Sciatic nerve (tissue), 2 donors: Measurements from ENCODE around the gene TPX2. TPM values are rescaled to one million over a fixed set of nuclear protein-coding genes. Genes with fewer than 3 reads are reported as not detected.
"Not testable (repeated sequence)": the region's sequence is repeated elsewhere in the genome, so short reads cannot be mapped to it uniquely, and the experiment has no call there.

Experiments
- ATAC-seq: fragments of 200-7000 bp; cut with Tn5 transposase; one replicate; pipeline ENCODE4 v1.9.1; 2020; ENCODE audit warnings: mild to moderate bottlenecking, moderate library complexity
- DNase-seq: peaks from one replicate; pipeline ENCODE4 v3.0.0-alpha.2; 2020; ENCODE audit warnings: low spot score
- intact Hi-C: fragments of 100-400 bp; cut with DNase I; formaldehyde crosslinking; loops from one replicate; pipeline ENCODE4 v1.14.2; 2022
- total RNA-seq: library from RNA; stranded (reverse); fragmentation: NEBNext Ultra II Directional; extraction: Animal tissue kit (Norgen Biotek cat#: 25700); gene quantifications from one replicate; pipeline ENCODE4 v1.2.1, GENCODE V29; 2021
- donor health status: DM: no; HTN: no; CAD: no.
- donor health status: DM: no; HTN: no; CAD: no.

TPX2 gene
- total RNA-seq, 1 donor from 2014 or later, result 0.71 TPM

DNA sequence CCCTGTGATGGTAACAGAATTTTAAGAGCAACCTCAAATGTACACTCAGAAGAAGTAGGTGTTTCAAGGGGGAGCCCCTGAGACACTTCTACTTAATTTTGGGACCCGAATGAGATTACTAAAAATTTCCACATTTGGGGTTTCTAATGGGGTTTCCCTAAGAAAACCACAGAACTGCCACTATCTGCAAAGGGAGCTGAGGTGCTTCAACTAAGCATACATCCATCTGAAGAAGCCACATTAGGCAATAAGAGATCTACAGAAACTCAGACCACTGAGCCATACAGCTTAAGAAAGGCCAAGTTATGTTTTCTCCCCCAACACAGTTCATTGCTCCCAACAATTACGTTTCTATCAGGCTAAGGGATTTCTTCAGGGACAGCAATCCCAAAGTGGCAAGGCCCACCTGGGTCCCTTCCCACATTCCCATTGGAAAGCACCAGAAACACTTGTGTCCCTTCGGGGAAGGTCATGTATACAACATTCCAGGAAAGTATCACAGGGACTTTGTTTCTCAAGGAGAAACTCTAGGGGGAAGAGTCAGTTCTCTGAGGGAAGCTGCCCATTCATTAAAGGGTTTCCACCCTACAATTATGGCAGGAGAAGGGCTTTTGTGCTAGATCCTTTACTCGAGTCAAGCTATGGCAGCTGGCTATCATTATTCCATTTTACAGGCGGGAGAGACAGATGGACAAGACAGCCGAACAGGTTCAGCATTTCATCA is 21.4 kb upstream of the TPX2 start:
- ATAC-seq (no peak), DNase-seq (peak; percentile 25)
- intact Hi-C loops, result no loop called here

DNA sequence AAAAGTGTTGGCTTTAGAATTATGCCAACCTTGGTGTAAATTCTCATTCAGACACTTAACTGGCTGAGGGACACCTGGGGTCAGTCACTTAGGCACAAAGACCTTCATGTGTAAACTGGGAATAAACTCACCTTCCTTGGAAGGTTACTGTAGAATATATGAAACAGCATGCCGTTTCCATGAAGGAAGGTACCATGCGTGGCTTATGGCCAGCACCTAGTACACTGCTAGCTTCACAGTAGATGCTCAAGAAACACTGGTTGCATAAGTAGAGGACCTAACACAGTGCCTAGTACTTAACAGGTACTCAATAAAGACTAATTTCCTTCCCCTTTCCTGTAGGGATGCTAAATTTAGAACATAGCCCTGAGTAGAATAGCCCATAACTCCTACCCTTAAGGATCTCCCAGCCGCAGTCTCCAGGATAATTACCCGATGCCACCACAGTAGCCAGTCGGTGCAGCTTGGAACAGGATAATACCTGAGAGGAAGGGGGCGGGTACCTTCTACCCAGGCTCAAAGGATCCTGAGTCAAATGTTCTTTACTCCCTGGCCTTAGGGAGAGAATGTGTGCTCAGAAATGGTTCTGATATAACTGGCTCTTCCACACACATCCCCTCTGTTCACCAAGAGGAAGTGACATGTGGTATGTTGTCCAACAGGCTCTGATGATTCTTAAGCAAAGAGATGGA is 20.0 kb upstream of the TPX2 start:
- no peak for ATAC-seq
- peak; percentile 15 for DNase-seq

DNA sequence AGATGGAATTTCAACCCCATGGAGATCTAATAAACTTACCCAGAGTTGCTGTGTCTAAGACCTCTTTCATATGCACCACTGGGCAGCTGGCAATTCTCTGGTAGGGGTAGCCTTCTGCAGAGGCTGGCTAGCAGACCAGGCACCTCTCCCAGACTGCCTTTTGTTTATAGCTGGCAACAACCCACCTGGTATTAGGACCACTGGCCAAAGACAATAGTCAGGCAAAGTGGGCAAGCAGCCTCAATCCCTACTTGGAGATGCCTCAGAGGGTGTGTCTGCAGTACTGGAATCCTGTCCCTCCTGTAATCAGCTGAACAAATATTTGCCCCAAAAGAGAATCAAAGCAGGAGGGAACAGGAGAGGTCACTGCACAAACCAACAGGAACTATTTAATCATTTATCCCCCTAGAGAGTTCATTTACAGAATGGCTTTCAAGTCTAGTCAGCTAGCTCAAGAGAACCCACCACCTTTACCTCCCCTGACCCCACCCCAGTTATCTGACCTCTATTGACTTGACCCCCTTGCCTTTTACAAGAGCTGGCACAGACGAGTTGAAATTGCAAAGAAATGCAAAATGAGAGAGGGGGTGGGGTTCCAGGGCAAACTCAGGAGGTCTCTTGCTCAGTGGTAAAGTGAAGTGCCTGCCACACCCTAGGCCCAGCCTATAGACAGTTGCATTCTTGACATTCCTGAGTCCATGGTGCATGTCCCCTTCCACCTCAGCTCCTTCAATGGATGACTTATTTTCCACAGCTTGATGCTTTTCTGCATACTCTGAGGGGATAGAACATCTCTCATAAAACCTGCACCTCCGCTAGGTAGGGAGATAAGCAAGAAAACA is 19.2 kb upstream of the TPX2 start:
- DNase-seq (peak; percentile 45), ATAC-seq (no peak)
- intact Hi-C loops, result loop anchor here (2.0 kb wide), 1 partner anchor 59 kb away; no protein-coding TSS in a partner anchor

More for the DNA sequence above, 20.0 kb upstream of the TPX2 start:
- intact Hi-C loops, result no loop called here

DNA sequence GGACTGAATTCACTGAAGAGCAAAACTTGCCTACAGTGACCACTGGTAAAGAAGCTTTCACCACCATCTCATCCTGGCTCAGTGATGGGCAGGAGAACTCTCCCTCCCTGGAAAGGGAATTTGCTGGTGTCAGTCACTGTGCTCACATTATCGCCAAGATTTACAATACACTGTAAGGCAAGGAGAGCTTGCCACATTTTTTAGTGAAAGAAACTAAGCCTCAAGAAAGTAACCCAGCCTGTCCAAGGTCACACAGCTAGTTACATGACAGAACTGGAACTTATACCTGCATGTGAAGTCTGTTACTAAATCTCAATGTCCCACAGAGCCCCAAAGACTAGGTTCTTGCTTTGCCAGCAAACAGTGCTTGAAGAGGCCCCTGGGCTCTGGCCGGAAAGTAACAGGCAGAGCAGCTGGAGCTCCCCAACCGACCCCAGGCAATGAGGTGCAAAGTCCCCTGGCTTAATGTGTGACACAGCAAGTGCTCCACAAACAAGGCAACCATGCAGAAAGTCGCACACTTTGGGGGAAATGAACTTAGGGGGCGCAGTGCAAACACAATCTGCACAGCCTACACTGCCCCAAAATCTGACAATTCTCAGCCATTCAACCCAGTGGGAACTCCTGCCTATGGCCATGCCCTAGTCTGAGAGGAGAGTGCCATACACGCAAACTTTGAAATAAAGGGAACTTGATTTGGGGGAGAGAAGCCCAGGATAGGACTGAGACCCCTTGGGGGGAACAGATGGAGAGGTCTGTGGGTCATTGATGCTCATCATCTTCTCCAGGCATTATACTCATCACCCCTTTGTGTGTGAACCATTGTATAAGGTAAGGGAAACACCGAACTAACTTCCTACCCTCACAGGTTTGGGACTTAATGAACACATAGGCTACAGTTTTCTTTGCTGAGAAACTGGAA is 18.3 kb upstream of the TPX2 start:
- DNase-seq (peak; percentile 12), ATAC-seq (no peak)
- intact Hi-C loops, result loop anchor here (2.0 kb wide), 1 partner anchor 60 kb away; no protein-coding TSS in a partner anchor

DNA sequence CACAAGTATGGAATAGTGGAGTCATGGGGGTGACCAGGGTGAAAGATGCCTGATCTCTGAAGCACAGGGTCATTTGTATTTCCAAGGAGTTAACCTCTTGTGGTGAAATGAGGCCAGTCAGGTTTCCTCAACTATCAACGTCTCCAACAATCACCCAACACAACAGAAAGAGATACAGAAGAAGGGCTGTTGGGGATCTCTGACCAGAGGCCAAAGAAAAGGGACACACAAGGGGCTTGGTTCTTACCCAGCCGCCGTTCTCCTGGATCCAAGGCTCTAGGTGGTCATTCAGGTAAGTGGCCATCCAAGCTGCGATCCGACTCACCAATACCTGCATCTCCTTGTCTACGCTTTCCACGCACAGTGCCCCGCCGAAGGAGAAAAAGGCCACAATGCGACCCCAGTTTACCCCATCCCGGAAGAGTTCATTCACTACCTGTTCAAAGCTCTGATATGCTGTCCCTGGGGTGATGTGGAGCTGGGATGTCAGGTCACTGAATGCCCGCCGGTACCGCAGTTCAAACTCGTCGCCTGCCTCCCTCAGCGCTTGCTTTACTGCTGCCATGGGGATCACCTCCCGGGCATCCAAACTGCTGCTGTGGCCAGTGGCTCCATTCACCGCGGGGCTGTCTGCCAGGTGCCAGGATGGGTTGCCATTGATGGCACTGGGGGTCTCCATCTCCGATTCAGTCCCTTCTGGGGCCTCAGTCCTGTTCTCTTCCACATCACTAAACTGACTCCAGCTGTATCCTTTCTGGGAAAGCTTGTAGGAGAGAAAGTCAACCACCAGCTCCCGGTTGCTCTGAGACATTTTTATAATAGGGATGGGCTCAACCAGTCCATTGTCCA is 17.5 kb upstream of the TPX2 start:
- intact Hi-C loops, result loop anchor here (2.0 kb wide), 1 partner anchor 61 kb away; no protein-coding TSS in a partner anchor
- peak; percentile 69 for DNase-seq
- ATAC-seq, result no peak

DNA sequence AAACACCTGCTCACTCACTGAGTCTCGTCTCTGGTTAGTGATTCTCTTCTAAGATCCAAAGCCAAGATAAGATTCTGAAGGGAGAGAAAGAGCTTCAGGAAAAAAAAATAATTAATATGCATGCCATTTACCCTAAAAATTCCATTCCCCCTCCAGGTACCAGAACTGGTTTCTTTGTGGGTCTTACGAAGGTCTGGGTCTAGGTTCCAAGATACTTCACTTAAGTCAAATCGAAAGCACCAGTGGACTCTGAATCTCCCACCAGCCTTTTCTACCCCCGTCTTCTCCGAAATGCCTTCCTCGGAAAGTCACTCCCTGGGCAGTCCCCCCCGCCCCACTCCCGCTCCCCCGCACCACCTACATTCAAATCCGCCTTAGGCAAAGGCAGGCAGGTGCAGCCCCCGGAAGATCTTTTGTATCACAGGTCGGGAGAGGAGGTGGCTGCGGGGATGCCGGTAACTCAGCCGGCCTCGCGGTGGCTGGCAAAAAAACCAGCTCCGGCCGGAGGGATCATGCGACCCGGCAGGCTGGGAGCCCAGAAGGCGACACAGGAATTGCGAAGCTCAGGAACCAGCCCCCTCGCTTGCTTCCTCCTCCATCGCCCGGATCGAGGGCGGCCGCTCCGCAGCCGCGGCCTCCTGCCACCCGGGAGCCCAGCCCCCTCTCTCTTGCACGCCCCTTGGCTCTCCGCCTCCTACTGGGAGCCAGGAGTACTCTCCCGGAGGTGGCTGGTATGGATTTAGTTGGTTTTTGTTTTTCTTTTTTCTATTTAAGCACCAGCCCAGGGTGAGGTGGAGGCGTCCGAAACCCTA is 16.6 kb upstream of the TPX2 start, which contains the start of gene BCL2L1:
TSS of gene BCL2L1 (minus strand) at position 612 of the 812 bp plus-strand sequence. CDS start 650 bp downstream, outside the sequence.
- intact Hi-C loops, result loop anchor here (1.0 kb wide), 1 partner anchor 163 kb away; no protein-coding TSS in a partner anchor
- ATAC-seq, result peak; percentile 83
- DNase-seq, result peak; percentile 90

DNA sequence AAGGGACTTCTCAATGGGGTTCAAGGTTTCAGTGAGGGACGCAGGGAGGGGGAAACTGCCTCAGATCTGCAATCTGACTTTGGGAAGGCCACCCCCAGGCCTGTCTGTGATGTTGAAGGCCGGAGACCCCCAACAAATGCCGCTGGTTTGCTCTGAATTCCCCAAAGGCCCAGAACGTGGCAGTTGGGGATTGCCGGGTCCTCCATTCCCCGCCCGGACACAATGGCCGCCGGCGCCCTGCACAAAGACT is 16.1 kb upstream of the TPX2 start:
- ATAC-seq (no peak), DNase-seq (no peak)
- intact Hi-C loops, result loop anchor here (1.0 kb wide), 1 partner anchor 164 kb away; no protein-coding TSS in a partner anchor

DNA sequence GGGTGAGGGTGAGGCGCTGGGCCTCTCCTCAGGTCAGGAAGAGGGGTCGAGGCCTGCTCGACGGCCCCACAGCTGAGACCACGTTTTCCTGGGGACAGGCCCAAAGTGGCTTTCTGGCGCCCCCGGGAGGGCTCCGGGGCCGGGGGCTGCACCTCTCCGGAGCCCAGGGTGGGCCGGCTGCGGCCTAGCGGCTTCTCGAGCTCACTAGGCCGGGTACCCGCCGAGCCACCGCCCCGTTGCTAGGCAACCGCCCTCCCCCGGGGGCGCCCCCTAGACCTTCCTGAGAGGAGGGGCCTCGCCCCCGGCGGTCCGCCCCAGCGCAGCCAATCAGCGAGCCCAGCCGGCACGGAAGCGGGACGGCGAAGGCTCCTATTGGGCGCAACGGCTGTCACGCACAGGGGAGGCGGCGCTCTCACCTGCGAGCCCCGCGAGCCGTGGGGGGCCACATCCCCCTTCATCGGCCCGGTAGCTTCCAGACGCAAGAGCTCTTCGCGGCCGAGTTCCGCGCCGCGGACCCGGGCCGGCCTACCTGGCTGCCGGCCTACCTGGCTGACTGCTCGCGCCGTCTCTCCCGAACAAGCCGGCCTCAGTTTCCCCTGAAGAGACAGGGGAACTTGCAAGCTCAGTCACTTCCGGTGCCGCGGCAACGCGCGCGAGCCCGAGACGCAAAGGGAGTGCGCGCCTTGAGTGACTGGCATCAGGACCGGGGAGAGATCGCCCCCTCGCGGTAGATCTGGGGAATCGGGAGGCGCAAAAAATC is 15.6 kb upstream of the TPX2 start:
- peak; percentile 99 for DNase-seq
- peak; percentile 96 for ATAC-seq
- intact Hi-C loops, result loop anchor here (1.0 kb wide), 1 partner anchor 164 kb away; no protein-coding TSS in a partner anchor

DNA sequence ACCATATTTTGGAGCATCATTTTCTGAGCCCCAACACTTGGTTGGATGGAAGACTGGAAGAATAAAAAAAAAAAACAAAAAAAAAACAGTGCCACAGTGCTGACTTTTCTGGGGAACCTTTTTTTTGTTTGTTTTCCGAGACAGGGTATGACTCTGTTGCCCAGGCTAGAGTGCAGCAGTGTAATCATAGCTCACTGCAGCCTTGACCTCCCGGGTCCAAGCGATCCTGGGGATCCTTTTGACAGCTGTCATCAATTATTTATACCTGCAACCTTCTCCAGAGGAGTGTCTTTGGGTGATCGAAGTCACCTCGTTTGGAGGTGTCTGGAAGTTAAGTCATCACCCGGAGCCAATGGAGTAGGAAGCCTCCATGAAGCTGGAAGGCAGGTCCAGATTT is 7.8 kb upstream of the TPX2 start:
- ATAC-seq (no peak), DNase-seq (no peak)
- intact Hi-C loops, result no loop called here

DNA sequence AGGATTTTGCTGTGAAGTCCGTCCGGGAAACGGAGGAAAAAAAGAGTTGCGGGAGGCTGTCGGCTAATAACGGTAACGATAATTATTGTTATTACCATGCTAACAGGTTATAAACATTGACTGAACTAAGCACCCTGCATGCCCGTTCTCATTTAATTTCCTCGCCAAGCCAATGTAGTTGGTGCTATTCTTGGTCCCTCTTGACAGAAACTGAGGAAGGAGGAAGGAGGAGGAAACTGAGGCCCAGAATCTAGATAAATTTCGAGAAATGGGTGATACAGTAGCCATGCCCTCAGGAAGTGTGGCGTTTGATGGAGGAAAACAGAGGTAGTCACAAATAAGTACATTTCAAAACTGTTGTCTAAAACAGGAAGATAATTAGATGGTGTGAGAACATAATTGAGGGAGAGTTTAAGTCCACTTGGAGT is 474 bp downstream of the TPX2 start:
- no peak for ATAC-seq
- DNase-seq, result no peak
- intact Hi-C loops, result no loop called here

DNA sequence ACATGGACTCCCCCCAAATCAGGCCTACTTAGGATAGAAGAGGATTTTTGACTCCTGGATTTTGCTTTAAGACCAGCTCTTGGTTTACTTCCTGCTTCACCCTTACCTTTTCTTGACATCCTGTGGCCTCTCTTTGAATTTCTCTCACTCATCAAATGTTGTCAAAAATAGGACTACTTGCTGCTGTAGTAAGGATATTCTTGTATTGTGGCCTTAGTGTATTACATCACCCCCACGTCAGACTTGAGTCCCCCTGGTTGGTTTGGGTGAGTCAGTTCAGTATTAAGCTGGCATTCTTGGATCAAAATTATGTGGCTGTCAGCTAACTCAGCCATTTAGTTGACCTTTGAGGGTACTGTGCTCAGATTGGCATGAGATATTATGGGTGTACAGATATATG is 1.1 kb downstream of the TPX2 start:
- intact Hi-C loops, result no loop called here
- ATAC-seq, result no peak
- DNase-seq, result no peak

DNA sequence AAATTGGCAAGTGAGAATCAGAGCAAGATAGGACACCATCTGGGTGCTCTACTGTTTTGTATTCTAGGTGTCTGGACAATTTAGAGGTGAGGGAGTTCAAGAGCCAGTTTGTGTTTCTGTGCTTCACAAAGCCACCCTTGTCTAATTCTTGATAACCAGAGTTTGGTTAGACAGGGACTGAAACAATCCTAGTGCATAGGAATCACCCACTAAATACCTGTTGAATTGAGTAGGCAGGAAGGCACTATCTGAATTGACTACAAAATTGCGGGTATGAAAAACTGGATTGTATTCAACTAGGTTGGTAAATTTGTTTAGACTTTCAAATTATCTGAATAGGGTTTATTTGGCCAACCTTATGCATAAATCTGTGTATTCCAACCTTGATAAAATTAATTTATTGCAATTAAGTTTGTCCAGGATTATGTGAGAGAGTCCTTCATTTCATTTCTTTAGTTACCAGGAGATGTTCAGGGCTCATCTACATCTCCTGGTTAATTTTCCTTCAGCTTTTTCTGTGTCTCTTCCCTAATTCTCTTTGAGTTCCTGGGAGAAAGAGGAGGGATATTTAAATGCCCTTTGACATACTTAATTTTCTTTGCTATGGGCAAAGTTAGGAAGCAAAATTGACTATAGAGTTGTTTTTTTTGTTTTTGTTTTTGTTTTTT is 1.7 kb downstream of the TPX2 start:
- no peak for DNase-seq
- intact Hi-C loops, result no loop called here
- ATAC-seq, result no peak

DNA sequence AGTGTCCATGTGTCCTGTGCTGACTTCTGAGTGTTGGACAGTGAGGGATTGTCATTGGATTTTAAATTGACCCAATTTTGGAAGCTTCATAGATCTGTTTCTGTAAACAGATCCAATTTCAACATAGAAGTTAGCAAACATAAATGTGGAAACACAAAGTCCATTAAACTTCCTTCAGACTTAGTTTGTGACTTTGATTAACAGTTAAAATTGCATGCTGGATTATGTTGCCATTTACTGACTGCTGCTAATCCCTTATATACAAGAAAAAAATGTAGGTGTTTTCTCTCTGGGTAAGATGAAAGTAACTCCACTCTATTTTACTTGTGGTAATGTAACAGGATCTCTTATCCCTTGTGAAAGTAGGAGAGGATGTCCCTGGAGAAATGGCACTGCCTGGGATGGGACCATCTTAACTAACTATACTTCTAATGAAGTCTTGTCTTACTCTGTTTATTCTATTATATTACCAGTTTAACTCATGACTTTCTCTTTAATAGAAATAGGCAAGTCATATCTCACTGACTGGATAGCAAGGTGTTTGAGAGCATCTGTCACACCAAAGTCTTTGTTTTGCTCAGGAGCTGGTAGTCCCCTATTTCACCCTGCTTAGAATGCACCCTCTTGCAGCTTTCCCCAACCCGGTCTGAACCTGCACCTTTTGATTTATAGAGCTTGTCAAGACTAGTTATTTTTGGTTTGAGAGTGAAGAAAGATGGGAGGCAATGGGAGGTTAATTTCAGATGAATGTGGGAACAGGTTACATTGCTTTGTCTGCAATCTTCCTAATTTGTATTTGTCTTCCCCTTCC is 7.2 kb downstream of the TPX2 start:
- intact Hi-C loops, result no loop called here
- DNase-seq (no peak), ATAC-seq (no peak)

DNA sequence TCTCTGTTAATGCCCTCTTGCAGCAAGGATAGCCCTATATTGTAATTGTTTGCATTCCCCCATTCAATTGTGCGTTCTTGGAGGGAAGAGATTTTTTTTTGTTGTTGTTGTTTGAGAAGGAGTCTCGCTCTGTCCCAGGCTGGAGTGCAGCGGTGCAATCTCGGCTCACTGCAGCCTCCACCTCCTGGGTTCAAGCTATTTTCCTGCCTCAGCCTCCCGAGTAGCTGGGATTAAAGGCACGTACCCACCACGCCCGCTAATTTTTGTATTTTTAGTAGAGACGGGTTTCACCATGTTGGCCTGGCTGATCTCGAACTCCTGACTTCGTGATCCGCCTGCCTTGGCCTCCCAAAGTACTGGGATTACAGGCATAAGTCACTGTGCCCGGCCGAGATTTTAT is 7.9 kb downstream of the TPX2 start:
- ATAC-seq, DNase-seq, intact Hi-C loops: not testable (repeated sequence)

DNA sequence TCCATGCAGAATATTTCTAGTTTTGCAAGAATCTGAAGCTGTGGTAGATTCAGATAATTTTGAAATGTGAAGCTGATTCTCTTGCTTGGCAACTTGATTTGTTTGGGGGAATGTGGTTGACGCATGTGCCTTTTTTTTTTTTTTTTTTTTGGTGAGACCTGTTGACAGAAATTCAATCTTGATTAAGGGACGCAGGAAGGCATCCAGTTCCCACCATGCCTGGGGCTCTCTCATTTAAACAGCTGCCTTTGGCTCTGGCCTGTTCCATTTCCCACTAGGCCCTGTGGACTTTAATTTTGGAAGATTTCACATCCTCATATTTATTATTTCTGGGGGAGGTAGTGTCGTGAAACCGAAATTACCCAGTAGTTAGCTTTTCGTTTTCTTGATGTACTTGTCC is 8.6 kb downstream of the TPX2 start:
- ATAC-seq, result peak; percentile 87
- no peak for DNase-seq
- intact Hi-C loops, result no loop called here
